GM10266 (cell line): Measurements from ENCODE around the gene MUL1.

Experiments used
- DNase-seq: peaks from one replicate; pipeline ENCODE4 v3.0.0; 2012; ENCODE audit errors: extremely low spot score
- CTCF ChIP-seq: IDR thresholded peaks from 2 replicates; pipeline ENCODE4 v1.5.1; 2012; ENCODE audit warnings: mild to moderate bottlenecking, low read depth; ENCODE audit not compliant: control insufficient read depth, insufficient read depth; ENCODE audit errors: missing control alignments

Gene MUL1

GRCh38 chr1:20458717-20459116 is 49.2 kb downstream of the MUL1 start:
- no peak for DNase-seq
- no peak for TF ChIP-seq CTCF

- TF ChIP-seq CTCF = no peak
- no peak for DNase-seq
These were observed 53.9 kb downstream of the MUL1 start for GRCh38 chr1:20454004-20454403.

- DNase-seq = no peak
- TF ChIP-seq CTCF = no peak
These were observed 58.1 kb downstream of the MUL1 start for GRCh38 chr1:20449735-20450311.
